HG03060 (cell line): ENCODE data around the gene CATSPERB.
"Not testable (repeated sequence)": the region's sequence is repeated elsewhere in the genome, so short reads cannot be mapped to it uniquely, and the experiment has no call there.

Source experiments
- ATAC-seq: cut with Tn5 transposase; IDR thresholded peaks from one replicate; pipeline ENCODE4 v1.9.1; 2021; ENCODE audit warnings: low read depth, moderate number of reproducible peaks; ENCODE audit not compliant: unreplicated experiment

The CATSPERB gene

GRCh38 chr14:91731986-91732385, at the start of gene CATSPERB:
TSS of gene CATSPERB (minus strand) at chr14:91732086. CDS start at chr14:91729479, 2,607 bp downstream.
- ATAC-seq, result no peak

- ATAC-seq, result no peak
These were observed 48.6 kb upstream of the CATSPERB start for GRCh38 chr14:91780452-91780851.

GRCh38 chr14:91778217-91778616, 46.3 kb upstream of the CATSPERB start:
- ATAC-seq, result no peak

- no peak for ATAC-seq
These were observed 42.5 kb upstream of the CATSPERB start for GRCh38 chr14:91774140-91775096.

GRCh38 chr14:91770185-91770584, 38.3 kb upstream of the CATSPERB start:
- ATAC-seq, result no peak

- ATAC-seq, result no peak
These were observed 23.8 kb upstream of the CATSPERB start for GRCh38 chr14:91755570-91756295.

GRCh38 chr14:91754819-91755218, 22.9 kb upstream of the CATSPERB start:
- no peak for ATAC-seq

- ATAC-seq, result no peak
These were observed 22.3 kb upstream of the CATSPERB start for GRCh38 chr14:91754185-91754584.

- ATAC-seq, result no peak
These were observed 21.7 kb upstream of the CATSPERB start for GRCh38 chr14:91753501-91754128.

- ATAC-seq, result no peak
These were observed 21.1 kb upstream of the CATSPERB start for GRCh38 chr14:91752961-91753360.

GRCh38 chr14:91751719-91752118, 19.8 kb upstream of the CATSPERB start:
- no peak for ATAC-seq

- no peak for ATAC-seq
These were observed 18.8 kb upstream of the CATSPERB start for GRCh38 chr14:91750634-91751198.

- ATAC-seq, result no peak
These were observed 18.0 kb upstream of the CATSPERB start for GRCh38 chr14:91749868-91750267.

GRCh38 chr14:91748049-91748448, 16.2 kb upstream of the CATSPERB start:
- ATAC-seq, result no peak

GRCh38 chr14:91745344-91745743, 13.5 kb upstream of the CATSPERB start:
- no peak for ATAC-seq

GRCh38 chr14:91744068-91744480, 12.2 kb upstream of the CATSPERB start:
- no peak for ATAC-seq

GRCh38 chr14:91743305-91743653, 11.4 kb upstream of the CATSPERB start:
- ATAC-seq, result no peak

- ATAC-seq, result no peak
These were observed 10.9 kb upstream of the CATSPERB start for GRCh38 chr14:91742621-91743304.

GRCh38 chr14:91739867-91740266, 8.0 kb upstream of the CATSPERB start:
- not testable (repeated sequence) for ATAC-seq

GRCh38 chr14:91737619-91738018, 5.7 kb upstream of the CATSPERB start:
- no peak for ATAC-seq
